ENCODE data around the gene SDHB. TPM values are rescaled to one million over a fixed set of nuclear protein-coding genes. Genes with fewer than 3 reads are reported as not detected.

Gene SDHB
- polyA plus RNA-seq, 1 of the 3 experiments (the other 2 are of a cell fraction): 128 TPM

DNA sequence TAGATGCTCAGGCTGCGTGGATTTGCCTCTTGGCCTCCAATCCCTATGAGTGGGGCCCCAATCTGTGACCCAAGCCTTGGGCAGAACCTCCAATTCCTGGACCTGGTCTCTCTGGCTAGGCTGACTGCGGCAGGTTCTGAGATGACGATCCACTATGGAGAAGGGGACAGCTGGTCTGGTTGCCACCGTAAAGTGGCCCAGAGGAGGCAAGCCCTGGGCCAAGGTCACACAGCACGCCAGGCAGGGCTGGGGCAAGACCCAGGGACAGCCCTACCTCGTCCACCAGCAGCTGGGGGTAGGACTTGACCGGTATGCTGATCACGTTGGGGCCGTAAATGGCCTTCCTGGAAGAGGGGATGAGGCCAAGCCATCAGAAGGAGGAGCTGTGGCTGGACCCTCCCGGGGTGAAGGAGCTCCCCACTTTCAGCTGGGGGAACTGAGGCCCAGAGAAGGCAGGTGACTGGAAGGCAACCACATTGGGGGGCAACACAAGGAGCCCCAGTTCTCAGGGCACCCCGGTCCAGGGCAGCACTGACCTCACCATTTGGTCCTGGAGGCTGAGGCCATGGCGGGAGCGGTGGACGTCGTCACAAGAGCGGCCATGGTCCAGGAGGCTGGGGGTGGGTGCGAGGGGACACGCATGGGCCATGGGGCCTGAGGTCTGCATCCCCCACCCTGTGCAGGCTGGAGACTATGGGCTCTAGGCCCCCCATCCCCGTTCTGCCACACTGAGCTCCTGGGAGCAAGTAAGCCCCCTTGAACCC is 51.9 kb downstream of the SDHB start:
- H3K4me1 ChIP-seq (ENCODE audit: control insufficient read depth in 1 of 2, insufficient read depth in 2 of 2, low read depth in 1 of 2, low read length in 1 of 2): peaks cover 0 to 4% of the 10 kb centered on the region in 2 experiments; a peak in 1 of 4 replicates
- no peaks in the 10 kb centered on the region for H3K79me2 ChIP-seq (ENCODE audit: insufficient read depth)
- H3K4me2 ChIP-seq: no peak overlapping the region
- CTCF ChIA-PET: interaction anchor here (0.6 to 1.8 kb wide), 4 partner anchors 14 to 102 kb away, joined by 3 to 6 read pairs (median 4); no protein-coding TSS in a partner anchor
- peaks cover 20% of the 10 kb centered on the region for H3F3A ChIP-seq (replicated peaks; ENCODE audit: insufficient read depth)
- no peaks in the 10 kb centered on the region for H3K9me3 ChIP-seq
- WGBS (ENCODE audit: low lambda C conversion rate): 89% methylated on average over 8 of the region's 19 CpGs
- POLR2A ChIA-PET: interaction anchor here (0.6 kb wide), 1 partner anchor 9 kb away, joined by 3 read pairs; no protein-coding TSS in a partner anchor
- H3K36me3 ChIP-seq (replicated peaks in 1 of 2; ENCODE audit: control insufficient read depth in 1 of 2, insufficient read depth in 2 of 2, low read length in 1 of 2): peaks cover 3 to 27% of the 10 kb centered on the region in 2 experiments
- H2AFZ ChIP-seq (ENCODE audit: low read depth): no peak overlapping the region
- peak; percentile 21 for DNase-seq
- no peaks in the 10 kb centered on the region for H3K9me2 ChIP-seq
- TF ChIP-seq YY1 (IDR thresholded peaks at IDR 0.05; ENCODE audit: low read depth) (no peak), EP300 (IDR thresholded peaks at IDR 0.05; ENCODE audit: borderline replicate concordance in 1 of 2, low read depth in 1 of 2, low read length in 1 of 2) (no peak), RFX5 (IDR thresholded peaks at IDR 0.05; ENCODE audit: low read length) (no peak), SMC3 (IDR thresholded peaks at IDR 0.05; ENCODE audit: low read depth, low read length) (no peak), MEF2A (IDR thresholded peaks at IDR 0.05; ENCODE audit: borderline replicate concordance, low read depth) (no peak), NRF1 (IDR thresholded peaks at IDR 0.05; ENCODE audit: low read depth, low read length) (no peak), NFIC (IDR thresholded peaks at IDR 0.05; ENCODE audit: borderline replicate concordance) (no peak), RXRA (IDR thresholded peaks at IDR 0.05; ENCODE audit: borderline replicate concordance, low read depth) (no peak), JUND (IDR thresholded peaks at IDR 0.05) (no peak), SIN3A (IDR thresholded peaks at IDR 0.05; ENCODE audit: borderline replicate concordance, low read depth, low read length) (no peak)
- TF ChIP-seq, protein P1, sequence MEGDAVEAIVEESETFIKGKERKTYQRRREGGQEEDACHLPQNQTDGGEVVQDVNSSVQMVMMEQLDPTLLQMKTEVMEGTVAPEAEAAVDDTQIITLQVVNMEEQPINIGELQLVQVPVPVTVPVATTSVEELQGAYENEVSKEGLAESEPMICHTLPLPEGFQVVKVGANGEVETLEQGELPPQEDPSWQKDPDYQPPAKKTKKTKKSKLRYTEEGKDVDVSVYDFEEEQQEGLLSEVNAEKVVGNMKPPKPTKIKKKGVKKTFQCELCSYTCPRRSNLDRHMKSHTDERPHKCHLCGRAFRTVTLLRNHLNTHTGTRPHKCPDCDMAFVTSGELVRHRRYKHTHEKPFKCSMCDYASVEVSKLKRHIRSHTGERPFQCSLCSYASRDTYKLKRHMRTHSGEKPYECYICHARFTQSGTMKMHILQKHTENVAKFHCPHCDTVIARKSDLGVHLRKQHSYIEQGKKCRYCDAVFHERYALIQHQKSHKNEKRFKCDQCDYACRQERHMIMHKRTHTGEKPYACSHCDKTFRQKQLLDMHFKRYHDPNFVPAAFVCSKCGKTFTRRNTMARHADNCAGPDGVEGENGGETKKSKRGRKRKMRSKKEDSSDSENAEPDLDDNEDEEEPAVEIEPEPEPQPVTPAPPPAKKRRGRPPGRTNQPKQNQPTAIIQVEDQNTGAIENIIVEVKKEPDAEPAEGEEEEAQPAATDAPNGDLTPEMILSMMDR (IDR thresholded peaks at IDR 0.05): no peak
- TF ChIP-seq, protein P2, sequence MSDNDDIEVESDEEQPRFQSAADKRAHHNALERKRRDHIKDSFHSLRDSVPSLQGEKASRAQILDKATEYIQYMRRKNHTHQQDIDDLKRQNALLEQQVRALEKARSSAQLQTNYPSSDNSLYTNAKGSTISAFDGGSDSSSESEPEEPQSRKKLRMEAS (IDR thresholded peaks at IDR 0.05; ENCODE audit: low read depth): no peak
- TF ChIP-seq, protein P3, sequence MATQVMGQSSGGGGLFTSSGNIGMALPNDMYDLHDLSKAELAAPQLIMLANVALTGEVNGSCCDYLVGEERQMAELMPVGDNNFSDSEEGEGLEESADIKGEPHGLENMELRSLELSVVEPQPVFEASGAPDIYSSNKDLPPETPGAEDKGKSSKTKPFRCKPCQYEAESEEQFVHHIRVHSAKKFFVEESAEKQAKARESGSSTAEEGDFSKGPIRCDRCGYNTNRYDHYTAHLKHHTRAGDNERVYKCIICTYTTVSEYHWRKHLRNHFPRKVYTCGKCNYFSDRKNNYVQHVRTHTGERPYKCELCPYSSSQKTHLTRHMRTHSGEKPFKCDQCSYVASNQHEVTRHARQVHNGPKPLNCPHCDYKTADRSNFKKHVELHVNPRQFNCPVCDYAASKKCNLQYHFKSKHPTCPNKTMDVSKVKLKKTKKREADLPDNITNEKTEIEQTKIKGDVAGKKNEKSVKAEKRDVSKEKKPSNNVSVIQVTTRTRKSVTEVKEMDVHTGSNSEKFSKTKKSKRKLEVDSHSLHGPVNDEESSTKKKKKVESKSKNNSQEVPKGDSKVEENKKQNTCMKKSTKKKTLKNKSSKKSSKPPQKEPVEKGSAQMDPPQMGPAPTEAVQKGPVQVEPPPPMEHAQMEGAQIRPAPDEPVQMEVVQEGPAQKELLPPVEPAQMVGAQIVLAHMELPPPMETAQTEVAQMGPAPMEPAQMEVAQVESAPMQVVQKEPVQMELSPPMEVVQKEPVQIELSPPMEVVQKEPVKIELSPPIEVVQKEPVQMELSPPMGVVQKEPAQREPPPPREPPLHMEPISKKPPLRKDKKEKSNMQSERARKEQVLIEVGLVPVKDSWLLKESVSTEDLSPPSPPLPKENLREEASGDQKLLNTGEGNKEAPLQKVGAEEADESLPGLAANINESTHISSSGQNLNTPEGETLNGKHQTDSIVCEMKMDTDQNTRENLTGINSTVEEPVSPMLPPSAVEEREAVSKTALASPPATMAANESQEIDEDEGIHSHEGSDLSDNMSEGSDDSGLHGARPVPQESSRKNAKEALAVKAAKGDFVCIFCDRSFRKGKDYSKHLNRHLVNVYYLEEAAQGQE (IDR thresholded peaks at IDR 0.05; ENCODE audit: low read depth, low read length): no peak
- TF ChIP-seq, protein P4, sequence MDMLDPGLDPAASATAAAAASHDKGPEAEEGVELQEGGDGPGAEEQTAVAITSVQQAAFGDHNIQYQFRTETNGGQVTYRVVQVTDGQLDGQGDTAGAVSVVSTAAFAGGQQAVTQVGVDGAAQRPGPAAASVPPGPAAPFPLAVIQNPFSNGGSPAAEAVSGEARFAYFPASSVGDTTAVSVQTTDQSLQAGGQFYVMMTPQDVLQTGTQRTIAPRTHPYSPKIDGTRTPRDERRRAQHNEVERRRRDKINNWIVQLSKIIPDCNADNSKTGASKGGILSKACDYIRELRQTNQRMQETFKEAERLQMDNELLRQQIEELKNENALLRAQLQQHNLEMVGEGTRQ (IDR thresholded peaks at IDR 0.05; ENCODE audit: borderline replicate concordance, low read depth, low read length): no peak
- TF ChIP-seq, protein P5, sequence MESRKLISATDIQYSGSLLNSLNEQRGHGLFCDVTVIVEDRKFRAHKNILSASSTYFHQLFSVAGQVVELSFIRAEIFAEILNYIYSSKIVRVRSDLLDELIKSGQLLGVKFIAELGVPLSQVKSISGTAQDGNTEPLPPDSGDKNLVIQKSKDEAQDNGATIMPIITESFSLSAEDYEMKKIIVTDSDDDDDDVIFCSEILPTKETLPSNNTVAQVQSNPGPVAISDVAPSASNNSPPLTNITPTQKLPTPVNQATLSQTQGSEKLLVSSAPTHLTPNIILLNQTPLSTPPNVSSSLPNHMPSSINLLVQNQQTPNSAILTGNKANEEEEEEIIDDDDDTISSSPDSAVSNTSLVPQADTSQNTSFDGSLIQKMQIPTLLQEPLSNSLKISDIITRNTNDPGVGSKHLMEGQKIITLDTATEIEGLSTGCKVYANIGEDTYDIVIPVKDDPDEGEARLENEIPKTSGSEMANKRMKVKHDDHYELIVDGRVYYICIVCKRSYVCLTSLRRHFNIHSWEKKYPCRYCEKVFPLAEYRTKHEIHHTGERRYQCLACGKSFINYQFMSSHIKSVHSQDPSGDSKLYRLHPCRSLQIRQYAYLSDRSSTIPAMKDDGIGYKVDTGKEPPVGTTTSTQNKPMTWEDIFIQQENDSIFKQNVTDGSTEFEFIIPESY (IDR thresholded peaks at IDR 0.05; ENCODE audit: borderline replicate concordance, low read depth): no peak
- TF ChIP-seq, protein P6, sequence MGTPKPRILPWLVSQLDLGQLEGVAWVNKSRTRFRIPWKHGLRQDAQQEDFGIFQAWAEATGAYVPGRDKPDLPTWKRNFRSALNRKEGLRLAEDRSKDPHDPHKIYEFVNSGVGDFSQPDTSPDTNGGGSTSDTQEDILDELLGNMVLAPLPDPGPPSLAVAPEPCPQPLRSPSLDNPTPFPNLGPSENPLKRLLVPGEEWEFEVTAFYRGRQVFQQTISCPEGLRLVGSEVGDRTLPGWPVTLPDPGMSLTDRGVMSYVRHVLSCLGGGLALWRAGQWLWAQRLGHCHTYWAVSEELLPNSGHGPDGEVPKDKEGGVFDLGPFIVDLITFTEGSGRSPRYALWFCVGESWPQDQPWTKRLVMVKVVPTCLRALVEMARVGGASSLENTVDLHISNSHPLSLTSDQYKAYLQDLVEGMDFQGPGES (IDR thresholded peaks at IDR 0.05; ENCODE audit: low read depth, low read length): no peak
- no peak overlapping the region for H3K4me3 ChIP-seq (ENCODE audit: low read depth in 2 of 2, low read length in 1 of 2)
- H3K9ac ChIP-seq: no peak overlapping the region
- no peaks in the 10 kb centered on the region for H3K27me3 ChIP-seq (ENCODE audit: insufficient read depth)
- peaks cover 20% of the 10 kb centered on the region for H4K20me1 ChIP-seq (ENCODE audit: insufficient read depth)
- no peak overlapping the region for H3K27ac ChIP-seq (ENCODE audit: low read depth in 2 of 2, low read length in 1 of 2)
